Gastrocnemius medialis (tissue), 4 donors: ENCODE data around the gene RNF212B.

Experiments
- CTCF ChIP-seq, 5 experiments: fragments of 450-650 bp in 3 of 5; fragments of 200-600 bp in 2 of 5; sonication (generic) in 2 of 5; IDR thresholded peaks in 4 of 5; conservative IDR thresholded peaks in 1 of 5; 1 replicate in 4 of 5; 2 replicates in 1 of 5; pipeline ENCODE4 v1.5.1; 2016 to 2019; ENCODE audit warnings: antibody characterized with exemption in 5 of 5, mild to moderate bottlenecking in 3 of 5, moderate library complexity in 3 of 5
- POLR2A ChIP-seq, 2 donors: fragments of 450-650 bp; IDR thresholded peaks; one replicate each; pipeline ENCODE4 v1.6.1; 2017; ENCODE audit warnings: antibody characterized with exemption in 2 of 2, mild to moderate bottlenecking in 2 of 2, moderate library complexity in 2 of 2

GRCh38 chr14:23237772-23238594 lies at the start of gene RNF212B:
- TF ChIP-seq POLR2A (IDR thresholded peaks at IDR 0.05) (no peak), CTCF (IDR thresholded peaks at IDR 0.05 in 4 of 5, conservative IDR thresholded peaks at IDR 0.05 in 1 of 5) (no peak)
